ENCODE results near the gene GUCA2A.

The GUCA2A gene

DNA sequence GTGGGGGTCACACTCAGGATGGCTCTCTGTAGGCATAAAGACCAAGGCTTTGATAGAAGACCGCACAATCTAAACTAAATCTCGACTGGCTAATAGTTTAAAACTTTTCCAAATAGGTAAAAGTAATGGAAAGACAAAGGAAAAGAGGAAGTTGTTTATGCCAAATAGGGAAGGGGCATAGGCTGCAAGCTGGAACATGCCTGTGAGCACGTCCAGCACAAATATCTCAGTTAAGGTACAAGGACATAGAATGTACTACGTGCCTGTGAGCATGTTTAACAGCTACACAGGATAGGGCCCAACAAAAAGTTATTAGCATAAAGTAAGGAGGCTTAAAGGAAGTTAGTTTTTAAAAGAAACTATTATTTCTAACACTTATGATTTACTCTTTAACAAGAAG is 27.6 kb upstream of the GUCA2A start:
- Histone ChIP-seq H2AFZ (ENCODE audit: low read depth) (no peak overlapping the region), H3K4me2 (no peak overlapping the region), H3K4me1 (ENCODE audit: low read depth, poor library complexity, severe bottlenecking) (no peaks in the 10 kb centered on the region), H3K36me3 (ENCODE audit: insufficient read depth) (no peaks in the 10 kb centered on the region), H4K20me1 (ENCODE audit: insufficient read depth) (no peaks in the 10 kb centered on the region), H3K9ac (no peak overlapping the region), H3K27ac (no peak overlapping the region), H3K79me2 (ENCODE audit: insufficient read depth, low read depth) (no peaks in the 10 kb centered on the region), H3K4me3 (IDR thresholded peaks at IDR 0.05; ENCODE audit: insufficient read depth, low read depth, low read length) (no peak overlapping the region), H3K27me3 (ENCODE audit: insufficient read depth, low read depth) (no peaks in the 10 kb centered on the region)
- TF ChIP-seq, protein P1, sequence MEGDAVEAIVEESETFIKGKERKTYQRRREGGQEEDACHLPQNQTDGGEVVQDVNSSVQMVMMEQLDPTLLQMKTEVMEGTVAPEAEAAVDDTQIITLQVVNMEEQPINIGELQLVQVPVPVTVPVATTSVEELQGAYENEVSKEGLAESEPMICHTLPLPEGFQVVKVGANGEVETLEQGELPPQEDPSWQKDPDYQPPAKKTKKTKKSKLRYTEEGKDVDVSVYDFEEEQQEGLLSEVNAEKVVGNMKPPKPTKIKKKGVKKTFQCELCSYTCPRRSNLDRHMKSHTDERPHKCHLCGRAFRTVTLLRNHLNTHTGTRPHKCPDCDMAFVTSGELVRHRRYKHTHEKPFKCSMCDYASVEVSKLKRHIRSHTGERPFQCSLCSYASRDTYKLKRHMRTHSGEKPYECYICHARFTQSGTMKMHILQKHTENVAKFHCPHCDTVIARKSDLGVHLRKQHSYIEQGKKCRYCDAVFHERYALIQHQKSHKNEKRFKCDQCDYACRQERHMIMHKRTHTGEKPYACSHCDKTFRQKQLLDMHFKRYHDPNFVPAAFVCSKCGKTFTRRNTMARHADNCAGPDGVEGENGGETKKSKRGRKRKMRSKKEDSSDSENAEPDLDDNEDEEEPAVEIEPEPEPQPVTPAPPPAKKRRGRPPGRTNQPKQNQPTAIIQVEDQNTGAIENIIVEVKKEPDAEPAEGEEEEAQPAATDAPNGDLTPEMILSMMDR (conservative IDR thresholded peaks at IDR 0.05; ENCODE audit: low read depth, low read length) = no peak

DNA sequence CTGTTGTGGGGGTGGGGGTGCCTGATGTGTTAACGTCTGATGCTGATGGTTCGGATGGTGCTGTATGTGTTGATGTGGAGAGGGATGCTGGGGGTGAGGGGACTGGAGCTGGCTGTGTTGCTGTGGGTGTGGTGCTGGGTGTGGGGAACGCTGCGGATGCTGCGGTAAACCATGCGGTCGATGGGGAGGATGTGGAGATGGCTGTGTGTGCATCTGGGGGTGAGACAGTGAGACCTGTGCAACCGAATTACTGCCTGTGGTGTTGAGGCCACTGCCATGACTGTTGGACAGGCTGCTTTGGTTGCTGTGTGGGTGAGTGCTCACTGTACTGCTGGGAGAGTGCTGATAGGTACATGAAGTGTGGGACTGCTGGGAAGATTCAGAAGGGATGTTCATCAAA is 26.8 kb upstream of the GUCA2A start:
- Histone ChIP-seq H3K27ac (no peak overlapping the region), H3K36me3 (ENCODE audit: insufficient read depth) (no peaks in the 10 kb centered on the region), H3K4me1 (ENCODE audit: low read depth, poor library complexity, severe bottlenecking) (no peaks in the 10 kb centered on the region), H2AFZ (ENCODE audit: low read depth) (no peak overlapping the region), H3K4me3 (IDR thresholded peaks at IDR 0.05; ENCODE audit: insufficient read depth, low read depth, low read length) (no peak overlapping the region), H3K4me2 (no peak overlapping the region), H3K27me3 (ENCODE audit: insufficient read depth, low read depth) (no peaks in the 10 kb centered on the region), H3K79me2 (ENCODE audit: insufficient read depth, low read depth) (no peaks in the 10 kb centered on the region), H4K20me1 (ENCODE audit: insufficient read depth) (no peaks in the 10 kb centered on the region), H3K9ac (no peak overlapping the region)
- TF ChIP-seq, protein P1 (conservative IDR thresholded peaks at IDR 0.05; ENCODE audit: low read depth, low read length) = no peak

DNA sequence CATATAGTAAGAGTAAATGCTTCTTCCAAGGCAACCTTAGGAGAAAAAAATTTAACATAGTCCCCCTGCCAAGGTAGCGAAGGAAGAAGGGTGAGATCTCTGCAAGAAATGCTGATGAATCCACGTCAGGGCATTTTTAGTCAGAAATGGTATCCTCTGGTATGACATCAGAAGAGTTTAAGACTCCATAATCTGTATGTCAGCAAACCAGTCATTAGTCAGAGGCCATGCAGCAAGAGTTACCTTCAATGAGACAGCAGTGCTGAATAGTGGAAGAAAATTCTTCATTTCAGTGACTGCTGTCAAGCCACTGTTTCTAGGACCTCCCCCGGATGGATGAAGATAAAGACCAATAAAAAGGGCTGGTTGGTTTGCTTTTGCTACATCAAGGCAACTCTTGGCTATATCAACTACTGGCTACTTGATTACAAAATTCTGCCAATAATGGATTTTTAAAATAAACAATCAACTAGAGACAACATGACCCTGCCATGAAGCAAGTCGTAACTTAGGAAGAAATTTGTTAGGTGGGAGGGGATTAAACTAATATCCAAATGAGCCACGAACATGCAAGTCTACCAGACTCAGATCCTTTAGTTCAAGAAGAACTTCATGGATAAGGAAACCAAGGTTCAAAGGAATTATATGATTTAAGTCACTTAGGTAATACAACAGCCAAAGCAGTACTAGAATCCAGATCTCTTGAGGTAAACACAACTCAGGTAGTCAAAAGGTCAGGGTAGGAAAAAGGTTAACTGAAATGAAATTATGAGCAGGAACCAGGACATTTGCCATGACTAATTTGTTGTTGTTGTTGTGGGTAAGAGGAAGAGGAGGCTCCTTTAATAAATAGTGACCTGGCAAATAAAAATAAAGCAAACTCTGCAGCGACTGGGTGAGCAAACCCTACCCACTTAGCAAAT is 25.6 kb upstream of the GUCA2A start:
- TF ChIP-seq, protein P1 (conservative IDR thresholded peaks at IDR 0.05; ENCODE audit: low read depth, low read length) = no peak
- H3K27ac ChIP-seq = no peak overlapping the region

DNA sequence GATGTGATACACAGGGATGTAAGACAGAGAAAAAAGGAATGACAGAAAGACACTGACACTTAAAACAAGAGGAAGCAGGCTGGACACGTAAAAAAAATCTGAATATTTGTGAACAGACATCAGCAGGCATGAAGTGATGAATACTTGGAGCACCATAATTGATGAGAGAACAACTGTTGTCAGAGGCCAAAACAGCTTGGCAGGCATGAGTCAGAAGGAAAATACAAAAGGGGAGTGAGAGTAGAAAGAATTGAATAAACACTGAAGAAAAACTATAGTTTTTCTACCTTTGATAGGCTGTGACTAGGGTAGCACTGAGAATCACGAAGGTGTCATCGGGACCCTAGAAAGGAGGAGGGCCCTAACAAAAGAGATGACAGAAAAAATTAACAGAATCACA is 21.6 kb upstream of the GUCA2A start:
- TF ChIP-seq, protein P1 (conservative IDR thresholded peaks at IDR 0.05; ENCODE audit: low read depth, low read length) = no peak
- Histone ChIP-seq H3K79me2 (ENCODE audit: insufficient read depth, low read depth) (no peaks in the 10 kb centered on the region), H3K4me3 (IDR thresholded peaks at IDR 0.05; ENCODE audit: insufficient read depth, low read depth, low read length) (no peak overlapping the region), H4K20me1 (ENCODE audit: insufficient read depth) (no peaks in the 10 kb centered on the region), H3K9ac (no peak overlapping the region), H3K27me3 (ENCODE audit: insufficient read depth, low read depth) (no peaks in the 10 kb centered on the region), H3K36me3 (ENCODE audit: insufficient read depth) (no peaks in the 10 kb centered on the region), H2AFZ (ENCODE audit: low read depth) (no peak overlapping the region), H3K4me1 (ENCODE audit: low read depth, poor library complexity, severe bottlenecking) (no peaks in the 10 kb centered on the region), H3K4me2 (no peak overlapping the region), H3K27ac (no peak overlapping the region)

More for the DNA sequence above, 25.6 kb upstream of the GUCA2A start:
- Histone ChIP-seq H2AFZ (ENCODE audit: low read depth) (no peak overlapping the region), H3K4me2 (no peak overlapping the region), H3K79me2 (ENCODE audit: insufficient read depth, low read depth) (no peaks in the 10 kb centered on the region), H3K4me1 (ENCODE audit: low read depth, poor library complexity, severe bottlenecking) (no peaks in the 10 kb centered on the region), H3K9ac (no peak overlapping the region), H3K36me3 (ENCODE audit: insufficient read depth) (no peaks in the 10 kb centered on the region), H3K4me3 (IDR thresholded peaks at IDR 0.05; ENCODE audit: insufficient read depth, low read depth, low read length) (no peak overlapping the region), H3K27me3 (ENCODE audit: insufficient read depth, low read depth) (no peaks in the 10 kb centered on the region), H4K20me1 (ENCODE audit: insufficient read depth) (no peaks in the 10 kb centered on the region)
